Common myeloid progenitor, CD34-positive (primary cell): ENCODE data around the gene RNF111.
"Not testable (repeated sequence)": the region's sequence is repeated elsewhere in the genome, so short reads cannot be mapped to it uniquely, and the experiment has no call there.

Source experiments
- CTCF ChIA-PET: fragments of 350-600 bp; sonication (Branson Sonifier 250); formaldehyde crosslinking; loops from one replicate; lab custom pipeline; 2021; ENCODE audit warnings: antibody characterized with exemption; lab: Charles Lee
- POLR2A ChIA-PET: fragments of 350-600 bp; sonication (Branson Sonifier 250); formaldehyde crosslinking; loops from one replicate; lab custom pipeline; 2021; ENCODE audit warnings: antibody characterized with exemption; lab: Charles Lee
- DNase-seq, 3 donors: peaks; one replicate each; pipeline versions ENCODE4 v3.0.0 to v3.0.0-alpha.2; 2013
- H3K27ac ChIP-seq, 2 experiments: 1 replicate in 1 of 2; 2 replicates in 1 of 2; pipeline ENCODE4 v1.7.0; 2013; ENCODE audit warnings: inconsistent platforms in 2 of 2, low read length in 2 of 2, mild to moderate bottlenecking in 2 of 2, low read depth in 1 of 2, moderate library complexity in 1 of 2; ENCODE audit not compliant: severe bottlenecking in 2 of 2, insufficient read depth in 1 of 2, poor library complexity in 1 of 2
- H3K27me3 ChIP-seq, 5 experiments: replicated peaks in 2 of 5; 1 replicate in 3 of 5; 2 replicates in 2 of 5; pipeline versions ENCODE4 v1.6.1 to v1.7.0; 2013; ENCODE audit warnings: low read length in 4 of 5, mild to moderate bottlenecking in 2 of 5, moderate library complexity in 2 of 5, inconsistent platforms in 1 of 5; ENCODE audit not compliant: insufficient read depth in 5 of 5, control insufficient read depth in 4 of 5
- H3K36me3 ChIP-seq, 4 experiments: 1 replicate in 2 of 4; 2 replicates in 2 of 4; pipeline versions ENCODE4 v1.6.1 to v1.7.0; 2013; ENCODE audit warnings: low read length in 3 of 4, control low read depth in 1 of 4, mild to moderate bottlenecking in 1 of 4; ENCODE audit not compliant: control insufficient read depth in 4 of 4, insufficient read depth in 4 of 4
- H3K4me1 ChIP-seq, 4 experiments: 1 replicate in 3 of 4; 2 replicates in 1 of 4; pipeline versions ENCODE4 v1.6.1 to v1.7.1; 2013; ENCODE audit warnings: low read length in 3 of 4, mild to moderate bottlenecking in 3 of 4, control low read depth in 1 of 4, inconsistent platforms in 1 of 4, moderate library complexity in 1 of 4; ENCODE audit not compliant: control insufficient read depth in 4 of 4, insufficient read depth in 4 of 4; ENCODE audit errors: control extremely low read depth in 1 of 4
- H3K4me3 ChIP-seq, 7 experiments: 1 replicate in 4 of 7; 2 replicates in 3 of 7; pipeline versions ENCODE4 v1.5.1 to v1.7.0; 2013; ENCODE audit warnings: mild to moderate bottlenecking in 7 of 7, low read length in 6 of 7, moderate library complexity in 6 of 7, inconsistent platforms in 2 of 7, low read depth in 2 of 7, control low read depth in 1 of 7; ENCODE audit not compliant: insufficient read depth in 4 of 7, control insufficient read depth in 1 of 7; ENCODE audit errors: extremely low read depth in 1 of 7
- H3K9me3 ChIP-seq, 5 experiments: 1 replicate in 4 of 5; 2 replicates in 1 of 5; pipeline versions ENCODE4 v1.6.1 to v1.7.1; 2013; ENCODE audit warnings: low read length in 4 of 5, mild to moderate bottlenecking in 2 of 5, inconsistent platforms in 1 of 5, low read depth in 1 of 5, moderate library complexity in 1 of 5; ENCODE audit not compliant: control insufficient read depth in 4 of 5, insufficient read depth in 2 of 5; ENCODE audit errors: control extremely low read depth in 1 of 5
- WGBS: methylation state at CpG from one replicate; pipeline ENCODE4 v1.1.5; 2013; ENCODE audit not compliant: insufficient coverage; 5-methylcytosine and 5-hydroxymethylcytosine counted together

RNF111 gene

DNA sequence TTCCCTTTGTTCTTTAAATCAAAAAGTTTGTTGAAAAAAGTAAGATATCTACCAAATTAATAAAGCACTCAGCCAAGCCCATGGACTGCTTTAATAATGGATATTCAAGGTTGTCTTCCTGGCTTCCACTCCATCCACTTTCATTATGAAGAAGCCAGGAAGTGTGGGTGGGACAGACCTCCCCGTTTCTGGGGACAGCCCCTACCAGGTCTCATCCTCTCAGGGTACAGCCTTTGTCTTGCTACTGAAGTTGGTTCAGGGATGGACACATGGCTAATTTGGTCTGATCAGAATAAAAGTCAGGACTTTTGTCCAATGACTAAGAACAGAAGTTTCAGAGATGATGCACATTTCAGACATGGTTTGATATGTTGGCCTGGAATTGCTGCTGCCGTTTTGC, 150.1 kb downstream of the RNF111 start:
- ChIA-PET CTCF (interaction anchor here (0.8 to 1.9 kb wide), 8 partner anchors 15 to 354 kb away, joined by 3 to 6 read pairs (median 4); no protein-coding TSS in a partner anchor), POLR2A (no interaction called here)
- Histone ChIP-seq H3K27ac (no peak overlapping the region), H3K27me3 (no peaks in the 10 kb centered on the region), H3K9me3 (no peaks in the 10 kb centered on the region), H3K4me3 (no peak overlapping the region), H3K36me3 (peaks cover 3 to 65% (median 36%) of the 10 kb centered on the region in 4 experiments), H3K4me1 (no peaks in the 10 kb centered on the region)
- WGBS: 67% methylated on average over 1 of the region's 2 CpGs
- DNase-seq: no peak

DNA sequence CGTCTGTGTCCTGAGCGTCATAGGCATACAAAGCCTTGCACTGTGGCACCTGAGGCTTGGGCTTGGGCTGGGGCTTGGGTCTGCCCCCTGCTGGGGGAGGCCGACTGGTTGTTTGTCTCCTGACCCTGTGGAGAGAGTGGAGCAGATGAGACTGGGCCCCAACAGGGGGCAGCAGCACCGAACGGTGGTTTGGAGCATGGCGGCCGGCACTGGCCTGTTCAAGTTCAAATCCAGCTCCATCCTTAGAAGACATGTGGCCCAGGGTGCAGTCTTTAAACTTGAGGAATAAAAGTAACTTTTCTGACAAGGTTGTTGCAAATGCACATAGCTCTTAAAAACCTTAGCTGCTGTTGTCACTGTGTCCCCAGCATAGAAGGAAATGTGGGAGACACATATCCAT, 150.8 kb downstream of the RNF111 start:
- no peaks in the 10 kb centered on the region for H3K27me3 ChIP-seq
- no peak overlapping the region for H3K27ac ChIP-seq
- CTCF ChIA-PET: interaction anchor here (0.7 to 1.9 kb wide), 15 partner anchors 14 to 385 kb away, joined by 3 to 6 read pairs (median 3); no protein-coding TSS in a partner anchor
- WGBS: 54% methylated on average over 4 of the region's 7 CpGs
- no peak overlapping the region for H3K4me3 ChIP-seq
- H3K9me3 ChIP-seq: no peaks in the 10 kb centered on the region
- POLR2A ChIA-PET: no interaction called here
- DNase-seq: peak; percentile 78 to 87 (median 83)
- no peaks in the 10 kb centered on the region for H3K4me1 ChIP-seq
- H3K36me3 ChIP-seq: peaks cover 3 to 58% (median 33%) of the 10 kb centered on the region in 4 experiments

GRCh38 chr15:59140422-59141226, 153.2 kb downstream of the RNF111 start:
- Histone ChIP-seq H3K4me3 (no peak overlapping the region), H3K9me3 (no peaks in the 10 kb centered on the region), H3K36me3 (peaks cover 0 to 43% (median 19%) of the 10 kb centered on the region in 4 experiments), H3K27ac (no peak overlapping the region), H3K27me3 (no peaks in the 10 kb centered on the region), H3K4me1 (no peaks in the 10 kb centered on the region)
- CTCF ChIA-PET: no interaction called here
- POLR2A ChIA-PET: no interaction called here
- DNase-seq: no peak
- WGBS: 92% methylated on average over 2 of the region's 9 CpGs

DNA sequence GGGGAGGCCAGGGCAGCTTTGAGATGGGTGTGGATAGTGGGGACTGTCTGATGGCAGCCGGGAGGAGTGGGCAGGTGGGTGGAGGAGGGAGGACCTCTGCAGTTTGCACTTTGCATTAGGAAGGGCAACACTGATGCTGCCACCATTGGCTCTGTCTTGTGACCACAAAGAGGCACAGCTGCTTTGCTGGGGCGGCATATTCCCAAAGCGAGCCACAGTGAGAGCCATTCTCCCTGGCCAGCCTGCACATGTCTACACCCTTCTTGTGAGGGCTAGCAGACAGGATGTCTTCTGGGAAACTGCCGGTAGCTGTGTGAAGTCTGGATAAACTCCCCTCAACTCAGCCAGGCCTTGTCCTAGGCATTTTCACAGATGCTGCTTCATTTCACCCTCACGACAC, 155.8 kb downstream of the RNF111 start:
- Histone ChIP-seq H3K9me3 (no peaks in the 10 kb centered on the region), H3K36me3 (peaks cover 0 to 33% (median 15%) of the 10 kb centered on the region in 4 experiments), H3K4me1 (no peaks in the 10 kb centered on the region), H3K4me3 (no peak overlapping the region), H3K27ac (no peak overlapping the region), H3K27me3 (no peaks in the 10 kb centered on the region)
- DNase-seq: no peak
- ChIA-PET POLR2A (no interaction called here), CTCF (interaction anchor here (1.1 kb wide), 1 partner anchor 19 kb away, joined by 3 read pairs; no protein-coding TSS in a partner anchor)
- WGBS: 100% methylated on average over 5 of the region's 5 CpGs

GRCh38 chr15:59144594-59144993, 157.1 kb downstream of the RNF111 start:
- DNase-seq: peak in 2 of 3 donors; percentile 15 to 41
- H3K9me3 ChIP-seq, H3K27ac ChIP-seq, H3K4me1 ChIP-seq, H3K4me3 ChIP-seq, H3K27me3 ChIP-seq, POLR2A ChIA-PET: not testable (repeated sequence)
- CTCF ChIA-PET: interaction anchor here (1.0 to 1.5 kb wide), 4 partner anchors 19 to 384 kb away, joined by 3 to 4 read pairs (median 3); no protein-coding TSS in a partner anchor
- H3K36me3 ChIP-seq: peaks cover 0 to 23% (median 14%) of the 10 kb centered on the region in 4 experiments
- WGBS: 89% methylated on average over 4 of the region's 10 CpGs
